ENCODE data around the gene DYNC1LI1. TPM values are rescaled to one million over a fixed set of nuclear protein-coding genes. Genes with fewer than 3 reads are reported as not detected.
A peak's percentile ranks its signal among the peaks of the same experiment; 100 is the strongest.

DYNC1LI1 gene
- total and polyA plus RNA-seq, 2 experiments from 2014 or later: 45.1 to 48.0 TPM

GRCh38 chr3:32595323-32595722, 24.7 kb upstream of the DYNC1LI1 start (continued):
- TF ChIP-seq REST (IDR thresholded peaks at IDR 0.05; ENCODE audit: unreplicated experiment) (no peak), STAT1 (IDR thresholded peaks at IDR 0.05; ENCODE audit: unreplicated experiment) (no peak), NANOG (IDR thresholded peaks at IDR 0.05; ENCODE audit: borderline replicate concordance) (no peak), CREB1 (CRISPR knock-in tag; IDR thresholded peaks at IDR 0.05; ENCODE audit: low read depth) (no peak)

- ATAC-seq (no peak), DNase-seq (ENCODE audit: low spot score) (no peak)
- peaks cover 7% of the 10 kb centered on the region for H3K27me3 Mint-ChIP-seq (ENCODE audit: insufficient read depth, low read depth, poor library complexity)
- H3K9me2 ChIP-seq (ENCODE audit: insufficient read depth): no peaks in the 10 kb centered on the region
- no peaks in the 10 kb centered on the region for H3F3A ChIP-seq (replicated peaks; ENCODE audit: low read depth)
- no peaks in the 10 kb centered on the region for H3K36me3 ChIP-seq (ENCODE audit: insufficient read depth)
- H3K4me1 Mint-ChIP-seq: peaks cover 35% of the 10 kb centered on the region
- H3K4me3 Mint-ChIP-seq: no peak overlapping the region
- no peak overlapping the region for H3K4me2 ChIP-seq
- no peak overlapping the region for H3K27ac Mint-ChIP-seq
- peaks cover 31% of the 10 kb centered on the region for H3K4me1 ChIP-seq (ENCODE audit: insufficient read depth)
- no peak overlapping the region for H2AFZ ChIP-seq
- 0 out of 2 replicates have a peak, but pooled peaks cover 8% of the 10 kb centered on the region for H3K27me3 ChIP-seq (ENCODE audit: insufficient read depth)
- no peak overlapping the region for H3K4me3 ChIP-seq
- H3K36me3 Mint-ChIP-seq (ENCODE audit: low read depth): no peaks in the 10 kb centered on the region
- no peak overlapping the region for H3K27ac ChIP-seq (ENCODE audit: low read depth)
- no peaks in the 10 kb centered on the region for H3K79me2 ChIP-seq (replicated peaks; ENCODE audit: insufficient read depth)
- no peaks in the 10 kb centered on the region for H4K20me1 ChIP-seq (replicated peaks; ENCODE audit: insufficient read depth)
- H3K9me3 Mint-ChIP-seq: no peaks in the 10 kb centered on the region
- TF ChIP-seq CREB1 (CRISPR knock-in tag; IDR thresholded peaks at IDR 0.05; ENCODE audit: low read depth): no peak
- no peak for TF ChIP-seq EZH2 (IDR thresholded peaks at IDR 0.05; ENCODE audit: low read depth, unreplicated experiment)
- no peak for TF ChIP-seq ZNF331 (CRISPR knock-in tag; IDR thresholded peaks at IDR 0.05; ENCODE audit: low read depth)
- no peak for TF ChIP-seq NANOG (IDR thresholded peaks at IDR 0.05; ENCODE audit: borderline replicate concordance)
Measured at GRCh38 chr3:32593903-32594525, 23.4 kb upstream of the DYNC1LI1 start.

DNA sequence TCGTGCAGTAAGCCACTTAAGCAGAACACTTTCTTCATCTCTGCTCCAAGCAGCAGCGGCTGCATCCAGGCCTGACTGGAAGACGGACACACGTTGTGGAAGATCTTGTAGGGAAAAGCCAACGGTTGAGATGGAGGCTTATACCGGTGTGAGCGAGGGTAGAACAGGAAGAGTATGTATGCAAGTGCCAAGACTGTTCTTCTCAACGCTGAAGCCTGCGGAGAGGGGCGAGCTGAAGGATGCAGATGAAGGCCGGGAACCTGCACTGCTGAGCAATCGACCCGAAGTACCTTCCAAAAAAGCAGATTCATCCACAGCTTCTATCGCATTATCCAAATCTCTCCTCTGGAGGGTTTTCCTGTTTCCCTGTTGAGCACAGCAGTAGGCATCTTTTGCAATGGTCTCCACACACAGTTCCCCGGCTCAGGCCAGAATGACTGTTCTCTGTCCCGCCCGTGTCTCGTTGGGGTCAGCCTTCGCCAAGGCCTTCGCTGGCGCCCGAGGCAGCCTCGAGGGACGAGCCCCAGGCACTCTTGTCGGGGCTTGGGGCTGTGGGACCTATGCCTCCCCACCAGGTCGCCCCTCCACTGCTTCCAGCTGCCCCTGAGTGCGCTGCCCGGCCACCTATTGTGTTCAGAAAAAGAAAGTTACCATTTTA, 22.2 kb upstream of the DYNC1LI1 start:
- Histone ChIP-seq H3K4me1 (ENCODE audit: insufficient read depth) (peaks cover 31% of the 10 kb centered on the region), H2AFZ (peak overlapping the region; percentile 94), H3K79me2 (replicated peaks; ENCODE audit: insufficient read depth) (no peaks in the 10 kb centered on the region), H3K9me2 (ENCODE audit: insufficient read depth) (no peaks in the 10 kb centered on the region), H3K27me3 (ENCODE audit: insufficient read depth) (0 out of 2 replicates have a peak, but pooled peaks cover 8% of the 10 kb centered on the region), H3K36me3 (ENCODE audit: insufficient read depth) (no peaks in the 10 kb centered on the region), H4K20me1 (replicated peaks; ENCODE audit: insufficient read depth) (no peaks in the 10 kb centered on the region), H3K27ac (ENCODE audit: low read depth) (no peak overlapping the region), H3F3A (replicated peaks; ENCODE audit: low read depth) (no peaks in the 10 kb centered on the region), H3K4me2 (peak overlapping the region; percentile 72), H3K4me3 (no peak overlapping the region)
- Mint-ChIP-seq H3K4me3 (peak overlapping the region; percentile 12), H3K27ac (no peak overlapping the region), H3K9me3 (no peaks in the 10 kb centered on the region), H3K27me3 (ENCODE audit: insufficient read depth, low read depth, poor library complexity) (peaks cover 7% of the 10 kb centered on the region), H3K36me3 (ENCODE audit: low read depth) (no peaks in the 10 kb centered on the region), H3K4me1 (peaks cover 35% of the 10 kb centered on the region)
- ATAC-seq: peak; percentile 72
- peak; percentile 33 for DNase-seq (ENCODE audit: low spot score)
- TF ChIP-seq STAT1 (IDR thresholded peaks at IDR 0.05; ENCODE audit: unreplicated experiment) (no peak), REST (IDR thresholded peaks at IDR 0.05; ENCODE audit: unreplicated experiment) (no peak), POLR2AphosphoS5 (IDR thresholded peaks at IDR 0.05; ENCODE audit: low read depth) (no peak), ZNF331 (CRISPR knock-in tag; IDR thresholded peaks at IDR 0.05; ENCODE audit: low read depth) (no peak), JUNB (IDR thresholded peaks at IDR 0.05; ENCODE audit: unreplicated experiment) (no peak), EZH2 (IDR thresholded peaks at IDR 0.05; ENCODE audit: low read depth, unreplicated experiment) (no peak)
- TF ChIP-seq, protein P1, sequence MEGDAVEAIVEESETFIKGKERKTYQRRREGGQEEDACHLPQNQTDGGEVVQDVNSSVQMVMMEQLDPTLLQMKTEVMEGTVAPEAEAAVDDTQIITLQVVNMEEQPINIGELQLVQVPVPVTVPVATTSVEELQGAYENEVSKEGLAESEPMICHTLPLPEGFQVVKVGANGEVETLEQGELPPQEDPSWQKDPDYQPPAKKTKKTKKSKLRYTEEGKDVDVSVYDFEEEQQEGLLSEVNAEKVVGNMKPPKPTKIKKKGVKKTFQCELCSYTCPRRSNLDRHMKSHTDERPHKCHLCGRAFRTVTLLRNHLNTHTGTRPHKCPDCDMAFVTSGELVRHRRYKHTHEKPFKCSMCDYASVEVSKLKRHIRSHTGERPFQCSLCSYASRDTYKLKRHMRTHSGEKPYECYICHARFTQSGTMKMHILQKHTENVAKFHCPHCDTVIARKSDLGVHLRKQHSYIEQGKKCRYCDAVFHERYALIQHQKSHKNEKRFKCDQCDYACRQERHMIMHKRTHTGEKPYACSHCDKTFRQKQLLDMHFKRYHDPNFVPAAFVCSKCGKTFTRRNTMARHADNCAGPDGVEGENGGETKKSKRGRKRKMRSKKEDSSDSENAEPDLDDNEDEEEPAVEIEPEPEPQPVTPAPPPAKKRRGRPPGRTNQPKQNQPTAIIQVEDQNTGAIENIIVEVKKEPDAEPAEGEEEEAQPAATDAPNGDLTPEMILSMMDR (conservative IDR thresholded peaks at IDR 0.05; ENCODE audit: low read depth in 2 of 2): no peak

Data from GM23338 (cell line).